SK-N-SH (cell line): ENCODE results near the gene RAB1B. TPM values are rescaled to one million over a fixed set of nuclear protein-coding genes. Genes with fewer than 3 reads are reported as not detected.

Source experiments
- CTCF ChIA-PET: fragments of 300-600, 350-600 bp; formaldehyde crosslinking; extraction: SDS; loops from one replicate; lab custom pipeline; 2021; lab: Yijun Ruan, JAX
- POLR2A ChIA-PET: fragments of 350-600 bp; sonication (Branson Sonifier 250); formaldehyde crosslinking; extraction: SDS; loops from one replicate; lab custom pipeline; 2020; ENCODE audit warnings: antibody characterized with exemption, inconsistent platforms; lab: Yijun Ruan, JAX
- DNase-seq: peaks from one replicate; pipeline ENCODE4 v3.0.0; 2012
- H2AFZ ChIP-seq: fragments of 200-600 bp; sonication (generic); 2 replicates; pipeline ENCODE4 v1.8.1; 2016; ENCODE audit warnings: antibody characterized with exemption, mild to moderate bottlenecking, low read depth
- H3F3A ChIP-seq: fragments of 200-600 bp; sonication (generic); replicated peaks from 2 replicates; pipeline ENCODE3; 2016; ENCODE audit warnings: antibody characterized with exemption, mild to moderate bottlenecking; ENCODE audit not compliant: insufficient read depth
- H3K27ac ChIP-seq, 2 experiments: fragments of 200-500 bp in 1 of 2; fragments of 200-600 bp in 1 of 2; sonication (Bioruptor generic) in 1 of 2; sonication (generic), shearing (Covaris generic) in 1 of 2; 2 replicates each; pipeline versions ENCODE4 v1.5.1 to v1.6.1; 2014 to 2016; ENCODE audit warnings: low read depth in 2 of 2, inconsistent platforms in 1 of 2, low read length in 1 of 2, mild to moderate bottlenecking in 1 of 2, mixed read lengths in 1 of 2
- H3K27me3 ChIP-seq: fragments of 200-600 bp; sonication (generic), shearing (Covaris generic); 2 replicates; pipeline ENCODE4 v1.6.1; 2016; ENCODE audit warnings: mixed run types; ENCODE audit not compliant: insufficient read depth
- H3K36me3 ChIP-seq, 2 experiments: fragments of 200-500 bp in 1 of 2; fragments of 200-600 bp in 1 of 2; sonication (Bioruptor generic) in 1 of 2; sonication (generic) in 1 of 2; replicated peaks in 1 of 2; 2 replicates each; pipeline versions ENCODE3 to v1.5.1; 2014 to 2016; ENCODE audit warnings: low read length in 1 of 2, mild to moderate bottlenecking in 1 of 2; ENCODE audit not compliant: insufficient read depth in 2 of 2, control insufficient read depth in 1 of 2
- H3K4me1 ChIP-seq, 2 experiments: fragments of 200-500 bp in 1 of 2; fragments of 200-600 bp in 1 of 2; sonication (Bioruptor generic) in 1 of 2; sonication (generic), shearing (Covaris generic) in 1 of 2; 2 replicates each; pipeline versions ENCODE4 v1.5.1 to v1.6.1; 2014 to 2016; ENCODE audit warnings: low read depth in 1 of 2, low read length in 1 of 2, mixed run types in 1 of 2; ENCODE audit not compliant: insufficient read depth in 2 of 2, control insufficient read depth in 1 of 2
- H3K4me2 ChIP-seq: fragments of 200-600 bp; sonication (generic), shearing (Covaris generic); 2 replicates; pipeline ENCODE4 v1.6.1; 2017; ENCODE audit warnings: mixed run types
- H3K4me3 ChIP-seq, 2 experiments: fragments of 200-500 bp in 1 of 2; fragments of 200-600 bp in 1 of 2; sonication (Bioruptor generic) in 1 of 2; sonication (generic), shearing (Covaris generic) in 1 of 2; 2 replicates each; pipeline versions ENCODE4 v1.5.1 to v1.8.1; 2014 to 2016; ENCODE audit warnings: low read depth in 2 of 2, inconsistent platforms in 1 of 2, low read length in 1 of 2, mild to moderate bottlenecking in 1 of 2, mixed read lengths in 1 of 2, moderate library complexity in 1 of 2
- H3K79me2 ChIP-seq: fragments of 200-600 bp; sonication (generic); 2 replicates; pipeline ENCODE4 v1.8.1; 2017; ENCODE audit warnings: mild to moderate bottlenecking; ENCODE audit not compliant: insufficient read depth
- H3K9ac ChIP-seq: fragments of 200-600 bp; sonication (generic); 2 replicates; pipeline ENCODE4 v1.6.1; 2017; ENCODE audit warnings: mixed run types
- H3K9me2 ChIP-seq: fragments of 200-600 bp; sonication (generic); 2 replicates; pipeline ENCODE4 v1.6.1; 2017; ENCODE audit warnings: mixed run types
- H3K9me3 ChIP-seq: fragments of 200-600 bp; sonication (generic); 2 replicates; pipeline ENCODE4 v1.6.1; 2017; ENCODE audit warnings: mixed run types, mild to moderate bottlenecking, moderate library complexity
- H4K20me1 ChIP-seq: fragments of 200-600 bp; sonication (generic); 2 replicates; pipeline ENCODE4 v1.6.1; 2017; ENCODE audit warnings: mild to moderate bottlenecking, mixed run types; ENCODE audit not compliant: insufficient read depth
- ELF1 ChIP-seq: IDR thresholded peaks from 2 replicates; pipeline ENCODE4 v1.4.0; 2012
- FOXJ3 ChIP-seq: sonication (generic); formaldehyde crosslinking; IDR thresholded peaks from 2 replicates; pipeline ENCODE4 v1.5.1; 2020; ENCODE audit warnings: mild to moderate bottlenecking, missing genetic modification reagents
- JUND ChIP-seq: IDR thresholded peaks from 2 replicates; pipeline ENCODE4 v1.4.0; 2012
- MEF2A ChIP-seq: IDR thresholded peaks from 2 replicates; pipeline ENCODE4 v1.4.0; 2012; ENCODE audit warnings: low read depth, borderline replicate concordance
- MXI1 ChIP-seq: IDR thresholded peaks from 2 replicates; pipeline ENCODE4 v1.6.1; 2012; ENCODE audit warnings: mild to moderate bottlenecking, low read depth, low read length, improper control_type of control experiment
- NRF1 ChIP-seq: IDR thresholded peaks from 2 replicates; pipeline ENCODE4 v1.6.1; 2012; ENCODE audit warnings: low read depth, mild to moderate bottlenecking, low read length
- PBX3 ChIP-seq: IDR thresholded peaks from 2 replicates; pipeline ENCODE4; 2012
- RFX5 ChIP-seq: IDR thresholded peaks from 2 replicates; pipeline ENCODE4 v1.6.1; 2012; ENCODE audit warnings: mild to moderate bottlenecking, improper control_type of control experiment, low read length
- SIN3A ChIP-seq: IDR thresholded peaks from 2 replicates; pipeline ENCODE4 v1.6.1; 2012; ENCODE audit warnings: low read depth, mild to moderate bottlenecking, low read length, moderate library complexity, borderline replicate concordance
- SMC3 ChIP-seq: IDR thresholded peaks from 2 replicates; pipeline ENCODE4 v1.6.1; 2012; ENCODE audit warnings: low read depth, low read length, improper control_type of control experiment
- TEAD4 ChIP-seq: IDR thresholded peaks from 2 replicates; pipeline ENCODE4 v1.4.0; 2012; ENCODE audit warnings: mild to moderate bottlenecking, borderline replicate concordance; ENCODE audit not compliant: insufficient read depth
- USF1 ChIP-seq: IDR thresholded peaks from 2 replicates; pipeline ENCODE4 v1.4.0; 2012; ENCODE audit warnings: low read depth, borderline replicate concordance
- ZBTB33 ChIP-seq: IDR thresholded peaks from 2 replicates; pipeline ENCODE4 v1.4.0; 2012; ENCODE audit warnings: low read depth, borderline replicate concordance
- WGBS: methylation state at CpG from one replicate; pipeline ENCODE4 v1.1.6; 2017; ENCODE audit warnings: low lambda C conversion rate; 5-methylcytosine and 5-hydroxymethylcytosine counted together
- polyA plus RNA-seq, 3 experiments: library from polyadenylated mRNA; depleted of rRNA; stranded (reverse); fragments of >200 nt; gene quantifications; 2 replicates each; pipeline ENCODE4 v1.2.3, GENCODE V29; 2012

Gene RAB1B
- polyA plus RNA-seq, 1 of the 3 experiments (the other 2 are of a cell fraction), result 208 TPM

GRCh38 chr11:66317322-66317722, 48.9 kb downstream of the RAB1B start:
- Histone ChIP-seq H3K4me1 (peaks cover 32 to 60% of the 10 kb centered on the region in 2 experiments), H3K36me3 (no peaks in the 10 kb centered on the region), H3K27ac (peak overlapping the region; percentile 21 to 100; a peak in 3 of 4 replicates), H3K4me2 (peak overlapping the region; percentile 20; the same call in 1 of the 2 replicates), H3K9me3 (no peaks in the 10 kb centered on the region), H3F3A (peaks cover under 1% of the 10 kb centered on the region), H3K9ac (no peak overlapping the region), H4K20me1 (no peaks in the 10 kb centered on the region), H3K4me3 (no peak overlapping the region), H3K27me3 (no peaks in the 10 kb centered on the region), H3K9me2 (no peaks in the 10 kb centered on the region), H3K79me2 (no peaks in the 10 kb centered on the region), H2AFZ (no peak overlapping the region)
- peak; percentile 80 for DNase-seq
- 58% methylated on average over 9 of the region's 14 CpGs for WGBS
- no peak for TF ChIP-seq PBX3
- TF ChIP-seq NRF1, result peak; percentile 38; the same call in 1 of the 2 replicates
- ChIA-PET POLR2A (interaction anchor here (0.6 to 2.4 kb wide), 4 partner anchors 10 to 103 kb away, joined by 3 to 10 read pairs (median 6); partner anchors contain the start of gene YIF1A), CTCF (interaction anchor here (0.7 to 12.4 kb wide), 7 partner anchors 9 to 95 kb away, joined by 3 to 280 read pairs (median 3); partner anchors contain the start of gene RIN1)

GRCh38 chr11:66317723-66318599, 49.5 kb downstream of the RAB1B start:
- Histone ChIP-seq H4K20me1 (no peaks in the 10 kb centered on the region), H3K4me3 (no peak overlapping the region), H3K9me2 (no peaks in the 10 kb centered on the region), H3K79me2 (no peaks in the 10 kb centered on the region), H3K4me2 (peak overlapping the region; percentile 20; the same call in 1 of the 2 replicates), H3K27me3 (no peaks in the 10 kb centered on the region), H3F3A (no peaks in the 10 kb centered on the region), H3K9me3 (no peaks in the 10 kb centered on the region), H3K9ac (no peak overlapping the region), H3K4me1 (peaks cover 32 to 60% of the 10 kb centered on the region in 2 experiments), H3K36me3 (no peaks in the 10 kb centered on the region), H3K27ac (peak overlapping the region; percentile 21 to 100; a peak in 3 of 4 replicates)
- CTCF ChIA-PET, result interaction anchor here (0.7 to 12.4 kb wide), 7 partner anchors 9 to 95 kb away, joined by 3 to 280 read pairs (median 3); partner anchors contain the start of gene RIN1
- WGBS, result 62% methylated on average over 11 of the region's 16 CpGs
- DNase-seq, result peak; percentile 69
- POLR2A ChIA-PET, result interaction anchor here (2.2 to 2.4 kb wide), 2 partner anchors 9 to 29 kb away, joined by 10 read pairs; partner anchors contain the start of gene YIF1A
- TF ChIP-seq FOXJ3 (CRISPR knock-in tag), result no peak
- TF ChIP-seq, all 33 proteins: peak for 0
- H2AFZ ChIP-seq, result no peak overlapping the region

- Histone ChIP-seq H4K20me1 (no peaks in the 10 kb centered on the region), H3K27me3 (no peaks in the 10 kb centered on the region), H3K27ac (peak overlapping the region in 1 of 2 experiments; percentile 100; a peak in 2 of 4 replicates), H3K9me2 (no peaks in the 10 kb centered on the region), H3K36me3 (no peaks in the 10 kb centered on the region), H3K9me3 (no peaks in the 10 kb centered on the region), H3K4me2 (no peak overlapping the region), H3K4me3 (no peak overlapping the region), H3K4me1 (peaks cover 29 to 55% of the 10 kb centered on the region in 2 experiments), H3F3A (no peaks in the 10 kb centered on the region), H3K79me2 (no peaks in the 10 kb centered on the region), H3K9ac (no peak overlapping the region), H2AFZ (no peak overlapping the region)
- ChIA-PET POLR2A (interaction anchor here (2.2 to 2.4 kb wide), 2 partner anchors 8 to 30 kb away, joined by 10 read pairs; partner anchors contain the start of gene YIF1A), CTCF (interaction anchor here (1.5 to 12.4 kb wide), 3 partner anchors 8 to 36 kb away, joined by 3 to 280 read pairs (median 17); partner anchors contain the start of gene RIN1)
- WGBS, result 81% methylated on average over 3 of the region's 3 CpGs
- no peak for DNase-seq
- TF ChIP-seq USF1 (no peak), SIN3A (no peak), ZBTB33 (no peak), TEAD4 (no peak), MEF2A (no peak), FOXJ3 (CRISPR knock-in tag) (no peak), PBX3 (no peak), ELF1 (no peak), JUND (no peak), SMC3 (no peak), MXI1 (no peak), RFX5 (no peak)
These were observed 50.1 kb downstream of the RAB1B start for GRCh38 chr11:66318600-66318970.
